SKM-1 (cell line): ENCODE data around the gene ZNF335.
"Not testable (repeated sequence)": the region's sequence is repeated elsewhere in the genome, so short reads cannot be mapped to it uniquely, and the experiment has no call there.

ENCODE experiments used
- DNase-seq: peaks from one replicate; lab custom pipeline; 2025; ENCODE audit not compliant: unreplicated experiment; lab: John Stamatoyannopoulos, UW

The ZNF335 gene

DNA sequence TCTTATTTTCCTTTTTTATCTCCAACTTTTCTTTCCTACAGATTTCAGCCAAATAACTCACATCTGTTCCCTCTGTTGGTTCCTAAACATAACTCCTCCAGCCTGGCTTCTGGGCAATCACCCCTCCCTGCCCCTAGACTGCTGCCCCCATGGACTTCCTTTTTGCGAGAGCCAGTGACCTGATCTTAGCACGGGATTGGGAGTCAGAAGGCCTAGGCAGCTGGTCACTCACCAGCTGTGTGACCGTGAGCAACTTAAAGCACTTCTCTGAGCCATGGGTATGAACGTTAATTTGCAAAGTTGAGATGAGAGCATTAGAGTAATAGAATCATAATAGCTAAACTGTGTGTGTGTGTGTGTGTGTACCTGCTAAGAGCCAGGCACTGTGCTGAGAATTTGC lies 32.2 kb upstream of the ZNF335 start:
- DNase-seq, result no peak

DNA sequence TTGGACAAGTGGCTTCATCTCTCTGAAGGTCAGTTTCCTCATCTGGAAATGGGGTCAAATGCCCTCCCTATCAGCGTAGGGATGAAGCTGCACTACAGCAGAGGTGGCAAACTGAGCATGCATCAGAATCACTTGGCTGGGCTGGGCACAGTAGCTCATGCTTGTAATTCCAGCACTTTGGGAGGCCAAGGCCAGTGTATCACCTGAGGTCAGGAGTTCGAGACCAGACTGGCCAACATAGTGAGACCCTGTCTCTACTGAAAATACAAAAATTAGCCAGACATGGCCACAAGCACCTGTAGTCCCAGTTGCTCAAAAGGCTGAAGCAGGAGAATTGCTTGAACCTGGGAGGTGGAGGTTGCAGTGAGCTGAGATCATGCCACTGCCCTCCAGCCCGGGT lies 30.0 kb upstream of the ZNF335 start:
- DNase-seq, result no peak

DNA sequence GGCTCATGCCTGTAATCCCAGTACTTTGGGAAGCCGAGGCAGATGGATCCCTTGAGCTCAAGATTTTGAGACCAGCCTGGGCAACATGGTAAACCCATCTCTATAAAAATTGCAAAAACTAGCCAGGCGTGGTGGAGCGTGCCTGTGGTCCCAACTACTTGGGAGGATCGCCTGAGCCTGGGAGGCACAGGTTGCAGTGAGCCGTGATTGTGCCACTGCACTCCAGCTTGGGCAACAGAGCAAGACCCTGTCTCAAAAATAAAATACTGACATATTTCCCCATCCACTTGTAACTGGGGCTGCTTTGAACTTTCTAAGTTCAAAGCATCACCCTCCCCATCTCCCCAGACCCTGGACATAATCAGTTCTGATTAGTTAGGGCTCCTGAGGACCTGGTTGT lies 29.5 kb upstream of the ZNF335 start:
- no peak for DNase-seq

DNA sequence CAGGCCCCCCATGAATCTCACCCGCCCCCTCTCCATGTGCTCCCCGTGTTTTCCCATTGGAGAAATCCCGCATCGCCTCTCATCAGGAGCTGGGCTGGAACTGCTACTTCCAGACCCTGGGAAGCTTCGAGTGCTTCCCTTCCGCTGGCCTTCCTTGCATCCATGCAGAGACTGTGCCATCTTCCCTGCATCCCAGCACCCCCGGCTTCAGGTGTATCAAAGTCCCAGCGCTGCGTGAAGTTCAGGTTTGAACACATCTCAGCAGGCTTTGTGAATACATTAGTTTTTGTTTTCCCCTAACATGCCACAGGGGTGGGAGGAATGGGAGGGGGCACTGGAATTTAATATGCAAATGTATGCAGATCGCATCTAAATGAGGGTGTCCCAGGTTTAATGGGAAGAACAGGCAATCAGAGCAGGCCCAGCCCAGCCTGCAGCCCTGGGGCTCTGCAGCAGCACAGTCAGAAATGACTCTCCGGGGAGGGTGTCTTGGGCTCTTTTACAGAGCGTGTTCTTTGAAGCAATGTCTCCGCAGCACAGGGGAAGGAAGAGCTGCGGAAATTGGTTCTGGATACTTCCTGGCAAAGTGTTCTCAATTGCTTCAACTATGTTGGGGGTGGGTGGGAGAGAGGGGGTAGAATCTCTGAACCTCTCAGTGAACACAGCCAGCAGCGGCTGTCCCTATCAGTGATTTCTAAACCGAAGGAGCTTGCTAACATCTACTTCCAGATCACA lies 28.4 kb upstream of the ZNF335 start:
- DNase-seq, result no peak

DNA sequence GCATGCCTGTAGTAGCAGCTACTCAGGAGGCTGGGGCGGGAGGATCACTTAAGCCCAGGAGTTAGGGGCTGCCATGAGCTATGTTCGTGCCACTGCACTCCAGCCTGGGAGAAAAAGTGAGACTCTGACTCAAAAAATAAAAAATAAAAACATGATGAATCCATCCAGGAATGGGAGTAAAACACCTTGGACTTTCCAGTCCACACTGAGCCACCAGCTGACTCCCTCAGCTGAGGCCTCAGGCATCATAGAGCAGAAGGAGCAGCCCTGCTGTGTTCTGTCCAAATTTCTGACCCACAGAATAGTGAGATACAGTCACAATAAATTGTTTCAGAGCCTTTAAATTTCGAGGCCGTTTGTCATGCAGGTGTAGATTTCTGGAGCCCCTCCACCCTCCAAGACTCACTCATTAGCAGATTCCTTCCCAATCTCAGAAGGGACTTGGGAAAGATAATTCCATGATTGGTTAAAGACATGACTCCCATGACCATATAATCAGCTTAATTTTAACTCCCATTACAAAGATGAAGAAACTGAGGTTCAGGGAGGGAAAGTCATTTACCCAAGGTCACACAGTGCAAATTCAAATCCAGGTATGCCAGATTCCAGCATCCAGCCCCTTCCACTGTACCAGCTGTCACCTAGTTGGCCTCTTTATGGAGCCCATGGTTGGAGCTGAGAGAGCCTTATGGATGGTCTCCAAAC lies 27.7 kb upstream of the ZNF335 start:
- no peak for DNase-seq

DNA sequence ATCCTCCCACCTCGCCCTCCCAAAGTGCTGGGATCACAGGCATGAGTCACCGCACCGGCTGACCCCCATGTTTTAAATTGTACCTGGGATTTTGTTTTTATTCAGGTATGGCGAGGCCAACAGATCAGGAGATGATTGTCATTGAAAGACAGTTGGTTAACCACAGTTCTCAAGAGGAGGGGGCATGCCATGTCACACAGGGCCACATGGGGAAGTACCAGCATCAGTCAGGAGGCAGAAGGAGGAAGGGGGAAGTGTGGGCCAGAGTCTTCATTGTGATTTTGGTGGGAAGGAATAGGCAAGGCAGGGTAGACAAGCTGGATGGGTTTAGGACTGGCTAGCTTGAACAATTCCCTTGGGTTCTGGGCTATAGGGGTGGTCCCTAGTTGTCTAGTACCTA lies 26.8 kb upstream of the ZNF335 start:
- peak; percentile 73 for DNase-seq

DNA sequence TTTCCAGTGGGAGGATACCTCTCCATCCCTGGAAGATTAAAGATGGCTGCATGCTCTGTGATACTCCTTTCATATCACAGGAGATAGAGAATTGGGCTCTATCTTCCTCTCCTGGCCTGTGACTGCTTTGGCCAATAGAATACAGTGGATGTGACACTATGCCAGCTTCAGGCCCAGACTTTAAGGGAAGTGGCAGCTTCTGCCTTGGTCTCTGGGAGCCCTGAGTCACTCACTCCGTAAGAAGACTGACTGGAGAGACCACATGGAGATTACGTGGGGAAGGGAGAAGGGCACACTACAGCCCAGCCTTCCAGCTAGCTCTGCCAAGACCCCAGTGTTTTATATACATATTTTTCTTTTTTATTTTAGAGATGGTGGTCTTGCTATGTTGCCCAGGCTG lies 26.3 kb upstream of the ZNF335 start:
- DNase-seq, result peak; percentile 80

DNA sequence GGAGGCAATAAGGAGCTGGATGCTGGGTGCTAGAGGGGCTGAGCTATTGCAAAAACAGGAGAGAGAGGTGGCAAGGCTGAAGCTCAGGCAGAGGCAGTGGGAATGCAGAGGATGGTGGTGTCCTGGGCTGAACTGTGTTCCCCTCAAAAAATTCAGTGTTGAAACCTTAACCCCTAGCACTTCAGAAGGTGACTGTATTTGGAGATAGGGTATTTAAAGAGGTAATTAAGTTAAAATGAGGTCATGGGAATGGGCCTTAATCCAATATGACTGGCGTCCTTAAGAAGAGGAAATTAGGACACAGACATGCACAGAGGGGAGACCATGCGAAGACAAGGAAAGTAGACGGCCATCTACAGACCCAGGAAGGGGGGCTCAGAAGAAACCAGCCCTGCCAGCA lies 25.2 kb upstream of the ZNF335 start:
- no peak for DNase-seq

DNA sequence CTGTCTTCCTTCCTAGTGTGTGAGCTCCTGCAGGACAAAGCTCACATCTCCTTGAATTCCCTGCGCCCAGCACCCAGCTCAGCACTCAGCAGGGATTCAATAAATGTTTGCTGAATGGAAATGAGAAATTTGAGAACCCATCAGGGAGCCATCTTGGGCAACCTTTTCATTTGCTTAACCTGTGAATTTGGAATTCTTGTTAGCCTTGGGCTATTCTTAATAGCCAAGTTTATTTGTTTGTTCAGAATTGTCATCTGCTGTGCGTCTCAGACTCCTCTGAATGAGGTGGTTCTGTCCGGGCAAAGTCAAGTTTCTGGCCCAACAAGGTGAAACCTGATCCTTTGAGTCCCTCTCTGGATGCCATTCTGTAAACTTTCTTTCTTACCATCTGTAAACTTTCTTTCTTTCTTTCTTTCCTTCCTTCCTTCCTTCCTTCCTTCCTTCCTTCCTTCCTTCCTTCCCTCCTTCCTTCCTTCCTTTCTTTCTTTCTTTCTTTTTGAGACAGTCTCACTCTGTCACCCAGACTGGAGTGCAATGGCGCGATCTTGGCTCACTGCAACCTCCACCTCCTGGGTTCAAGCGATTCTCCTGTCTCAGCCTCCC lies 23.6 kb upstream of the ZNF335 start:
- DNase-seq, result not testable (repeated sequence)

DNA sequence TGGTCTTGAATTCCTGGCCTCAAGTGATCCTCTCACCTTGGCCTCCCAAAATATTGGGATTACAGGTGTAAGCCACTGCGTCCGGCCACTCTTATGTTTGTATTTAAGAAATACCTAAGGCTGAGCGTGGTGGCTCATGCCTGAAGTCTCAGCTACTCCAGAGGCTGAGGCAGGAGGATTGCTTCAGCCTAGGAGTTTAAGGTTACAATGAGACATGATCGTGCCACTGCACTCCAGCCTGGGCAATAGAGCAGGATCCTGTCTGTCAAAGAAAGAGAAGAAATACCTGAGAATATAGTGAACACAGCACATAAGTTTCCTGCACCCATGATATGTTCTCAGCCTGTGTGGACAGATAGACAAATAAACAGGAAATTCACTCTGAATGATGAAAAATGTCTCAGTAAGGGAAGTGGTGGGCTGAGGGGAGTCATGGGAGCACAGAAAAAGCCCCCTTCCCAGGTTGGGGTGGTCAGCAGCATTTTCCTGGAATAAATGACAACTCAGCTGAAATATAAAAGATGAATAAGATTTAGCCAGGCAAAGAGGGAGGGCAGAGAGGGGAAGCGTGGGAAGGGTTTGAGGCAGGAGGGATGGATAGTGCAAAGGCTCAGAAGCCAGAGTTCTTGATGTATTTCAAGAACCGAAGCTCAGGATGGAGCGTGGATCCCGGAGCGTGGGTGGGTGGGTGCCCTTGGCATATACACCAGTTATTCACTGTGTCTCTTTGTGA lies 22.9 kb upstream of the ZNF335 start:
- DNase-seq, result no peak

DNA sequence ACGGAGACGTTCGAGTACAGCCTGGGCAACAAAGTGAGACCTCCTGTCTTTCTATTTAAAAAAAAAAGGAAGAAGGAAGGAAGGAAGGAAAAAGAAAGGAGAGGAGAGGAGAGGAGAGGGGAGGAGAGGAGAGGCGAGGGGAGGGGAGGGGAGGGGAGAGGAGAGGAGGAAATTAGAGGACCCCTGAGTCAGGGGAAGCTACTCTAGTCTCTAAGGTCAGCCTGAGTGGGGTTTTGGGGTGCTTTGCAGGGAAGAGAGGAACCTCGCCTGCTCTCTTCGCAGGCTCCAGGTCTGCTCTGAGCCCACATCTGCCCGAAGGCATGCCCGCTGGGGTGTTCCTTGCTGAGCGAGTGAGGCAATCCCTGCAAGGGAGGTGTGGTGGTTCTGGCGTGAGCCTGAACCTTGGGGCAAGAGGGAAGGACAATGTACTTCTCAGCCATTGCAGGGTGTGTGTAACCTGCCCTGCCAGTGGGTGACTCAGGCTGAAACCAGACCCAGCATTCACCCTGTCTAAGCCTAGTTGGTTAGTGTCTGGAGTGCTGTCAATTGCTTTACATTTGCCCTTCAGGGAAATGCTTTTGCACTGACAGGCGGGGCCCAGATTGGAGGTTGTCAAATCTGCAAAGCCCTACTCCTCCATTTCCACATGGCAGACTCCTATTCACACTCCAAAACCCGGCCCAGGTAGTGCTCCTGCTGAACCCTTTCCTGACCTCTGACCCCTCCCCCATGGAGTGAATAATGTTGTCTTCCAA lies 21.4 kb upstream of the ZNF335 start:
- peak; percentile 84 for DNase-seq

DNA sequence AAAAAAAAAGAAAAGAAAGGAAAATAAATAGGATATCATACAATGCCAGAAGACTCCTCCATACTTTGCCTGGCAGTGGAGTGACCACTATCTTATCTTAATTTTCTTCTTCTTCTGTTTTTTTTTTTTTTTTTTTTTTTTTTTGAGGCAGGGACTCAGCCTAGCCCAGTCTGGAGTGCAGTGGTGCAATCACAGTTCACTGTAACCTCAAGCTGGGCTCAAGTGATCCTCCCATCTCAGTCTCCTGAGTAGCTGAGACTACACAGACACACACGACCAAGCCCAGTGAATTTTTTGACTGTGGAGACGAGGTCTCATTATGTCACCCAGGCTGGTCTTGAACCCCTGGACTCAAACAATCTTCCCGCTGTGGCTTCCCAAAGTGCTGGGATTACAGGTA lies 19.6 kb upstream of the ZNF335 start:
- DNase-seq, result peak; percentile 20

DNA sequence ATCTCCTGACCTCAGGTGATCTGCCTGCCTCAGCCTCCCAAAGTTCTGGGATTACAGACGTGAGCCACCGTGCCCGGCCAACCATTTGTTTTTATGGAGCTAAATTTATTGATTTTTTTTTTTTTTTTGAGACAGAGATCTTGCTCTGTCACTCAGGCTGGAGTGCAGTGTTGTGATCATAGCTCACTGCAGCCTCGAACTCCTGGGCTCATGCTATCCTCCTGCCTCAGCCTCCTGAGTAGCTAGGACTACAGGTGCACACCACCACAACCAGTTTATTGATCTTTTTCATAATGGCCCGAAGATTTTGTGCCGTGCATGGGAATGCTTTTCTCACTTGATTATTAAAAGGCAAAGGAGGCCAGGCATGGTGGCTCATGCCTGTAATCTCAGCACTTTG lies 16.8 kb upstream of the ZNF335 start:
- DNase-seq, result not testable (repeated sequence)

DNA sequence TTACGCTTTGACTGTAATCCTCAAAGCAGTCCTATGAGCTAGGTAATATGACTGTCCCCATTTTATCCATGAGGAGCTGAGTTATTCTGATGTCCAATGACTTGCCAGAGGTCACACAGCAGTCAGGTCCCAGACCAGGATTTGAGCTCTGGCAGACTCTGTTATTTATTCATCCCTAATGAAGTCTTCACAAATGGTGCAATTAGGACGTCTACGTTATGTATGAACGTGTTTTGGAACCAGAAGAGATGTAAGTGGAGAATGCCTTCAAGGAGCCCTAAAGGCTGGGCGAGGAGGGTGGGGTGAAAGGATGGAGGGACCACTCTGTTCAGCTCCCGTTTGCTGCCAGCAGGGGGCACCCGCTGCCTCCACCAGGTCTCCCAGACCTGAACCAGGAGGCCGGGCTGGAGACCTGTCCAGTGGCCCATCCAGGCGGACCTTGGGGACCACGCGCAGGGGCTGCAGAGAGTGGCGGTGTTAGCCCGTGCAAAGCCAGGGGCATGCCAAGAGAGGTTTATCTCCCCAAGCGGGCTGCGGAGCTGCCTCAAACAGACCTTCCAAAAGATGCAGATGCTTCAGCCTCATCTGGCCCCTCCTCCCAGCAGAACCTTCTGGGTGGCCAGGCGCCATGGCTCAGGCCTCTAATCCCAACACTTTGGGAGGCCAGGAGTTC lies 15.2 kb upstream of the ZNF335 start:
- peak; percentile 73 for DNase-seq

DNA sequence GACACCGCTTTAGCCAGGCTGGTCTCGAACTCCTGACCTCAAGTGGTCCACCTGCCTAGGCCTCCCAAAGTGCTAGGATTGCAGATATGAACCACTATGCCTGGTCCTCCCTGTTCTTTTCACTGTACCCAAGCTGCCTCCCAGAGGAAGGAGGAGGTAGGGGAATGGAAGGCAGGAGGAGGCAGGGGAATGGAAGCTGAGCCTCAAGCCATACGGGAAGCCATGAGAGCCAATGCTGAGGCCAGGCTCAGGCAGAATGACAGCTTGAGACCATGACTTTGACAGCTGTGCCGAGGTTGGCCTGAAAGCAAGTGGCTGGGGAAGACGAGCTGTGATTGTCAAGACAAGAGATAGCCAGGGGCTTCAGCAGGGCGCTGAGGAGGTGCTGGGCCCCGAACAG lies 13.6 kb upstream of the ZNF335 start:
- DNase-seq, result no peak

DNA sequence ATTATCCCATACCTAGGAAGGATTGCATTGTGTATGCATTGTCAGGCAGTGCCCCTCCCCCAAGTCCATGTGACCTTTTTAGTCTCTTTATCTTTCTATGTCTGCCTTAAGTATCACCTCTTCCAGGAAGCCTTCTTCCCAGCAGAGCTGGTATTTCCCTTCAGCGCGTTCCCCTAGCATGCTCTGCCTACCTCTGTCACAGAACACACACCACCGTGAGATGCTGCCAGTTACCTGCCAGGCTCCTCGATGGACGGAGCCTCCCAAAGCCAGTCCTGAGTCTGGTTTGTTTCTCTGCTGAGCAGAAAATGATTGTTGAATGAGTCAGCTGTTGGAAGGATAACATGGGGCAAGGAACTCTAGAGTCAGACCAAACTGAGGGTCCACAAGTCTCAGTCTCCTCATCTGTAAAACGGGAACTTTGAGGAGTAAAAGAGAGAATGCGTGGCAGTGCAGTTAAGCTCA lies 11.3 kb upstream of the ZNF335 start:
- DNase-seq, result no peak

DNA sequence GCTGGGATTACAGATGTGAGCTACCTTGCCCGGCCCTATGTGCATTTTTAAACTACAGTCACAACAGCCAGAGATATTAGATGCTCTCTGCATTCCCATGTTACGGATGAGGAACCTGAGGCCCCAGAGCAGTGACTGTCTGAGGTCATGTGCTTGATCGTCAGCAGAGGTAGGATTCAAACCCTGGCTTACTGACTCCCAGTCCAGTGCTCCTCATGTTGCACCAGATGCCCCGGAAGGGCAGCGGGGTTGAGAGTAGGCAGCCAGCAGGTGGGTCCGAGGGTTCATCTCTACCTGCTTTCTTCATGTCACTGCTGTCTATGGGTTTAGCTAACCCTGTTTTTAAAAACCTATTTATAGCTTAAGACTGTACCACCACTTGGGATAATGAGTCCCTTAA lies 9.3 kb upstream of the ZNF335 start:
- DNase-seq, result no peak

DNA sequence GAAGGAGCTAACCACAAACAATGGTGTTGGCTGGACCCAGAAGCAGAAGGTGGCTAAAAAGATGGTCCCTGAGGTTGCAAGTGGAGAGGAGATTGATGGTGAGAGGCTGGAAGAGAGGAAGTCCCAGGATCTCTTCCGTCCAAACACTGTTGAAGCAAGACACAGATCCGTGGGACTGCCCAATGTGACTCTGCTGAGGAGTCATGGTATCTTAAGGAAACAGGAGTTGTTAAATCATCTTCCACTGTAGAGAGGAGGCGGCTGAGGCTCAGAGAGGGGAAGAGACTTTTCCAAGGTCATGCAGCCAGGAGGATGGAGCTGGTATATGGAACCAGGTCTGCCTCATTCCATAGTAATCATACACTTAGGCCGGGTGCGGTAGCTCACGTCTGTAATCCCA lies 4.1 kb upstream of the ZNF335 start:
- DNase-seq, result no peak

DNA sequence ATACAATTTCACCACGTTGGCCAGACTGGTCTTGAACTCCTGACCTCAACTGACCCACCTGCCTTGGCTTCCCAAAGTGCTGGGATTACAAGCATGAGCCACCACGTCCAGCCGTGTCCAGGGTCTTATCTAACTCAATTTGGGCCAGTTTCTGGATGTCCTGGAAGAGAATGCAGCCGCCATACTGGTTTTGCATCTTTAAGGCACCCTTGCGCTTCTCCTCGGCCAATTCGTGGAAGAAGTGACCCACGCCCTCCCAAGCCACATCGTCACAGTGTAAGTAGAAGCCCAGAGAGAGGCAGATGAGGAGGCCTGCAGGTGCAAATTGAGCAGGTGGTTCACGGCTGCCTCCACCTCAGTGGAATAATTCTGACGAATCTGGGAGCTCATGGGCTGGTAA lies 3.7 kb upstream of the ZNF335 start:
- no peak for DNase-seq

DNA sequence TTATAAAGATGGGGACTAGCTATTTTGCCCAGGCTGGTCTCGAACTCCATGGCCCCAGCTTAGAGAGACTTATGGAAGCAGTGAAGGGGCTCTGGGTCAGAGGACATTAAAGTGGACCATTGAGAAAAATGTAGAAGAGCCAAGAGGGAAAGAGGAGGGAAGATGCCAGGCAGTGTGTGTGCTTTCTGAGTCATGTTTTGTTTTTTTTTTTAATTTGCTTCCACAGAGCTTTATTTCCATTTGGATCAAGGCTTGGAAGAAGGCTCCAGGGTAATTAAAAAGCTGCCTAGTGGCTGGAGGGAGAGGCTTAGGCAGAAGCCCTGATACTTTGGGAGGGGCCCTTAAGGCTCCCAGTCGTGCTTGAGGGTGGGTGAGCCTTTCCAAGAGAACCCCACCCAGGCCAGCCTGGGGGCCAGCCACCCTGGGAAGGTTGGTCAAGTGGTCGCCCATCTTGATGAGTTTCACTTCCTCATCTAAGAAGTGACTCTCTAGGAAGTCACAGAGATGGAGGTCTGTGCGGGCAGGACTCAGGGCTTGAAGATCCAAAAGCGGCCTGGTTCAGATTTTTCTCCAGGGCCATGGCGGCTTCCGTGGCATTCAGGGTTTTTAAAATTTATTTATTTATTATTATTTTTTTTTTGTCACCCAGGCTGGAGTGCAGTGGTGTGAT lies 3.0 kb upstream of the ZNF335 start:
- no peak for DNase-seq
